Prostate gland (tissue), 2 donors: ENCODE data around the gene TPT1.
"Not testable (repeated sequence)": the region's sequence is repeated elsewhere in the genome, so short reads cannot be mapped to it uniquely, and the experiment has no call there.

Source experiments
- POLR2A ChIP-seq: fragments of 450-650 bp; IDR thresholded peaks from one replicate; pipeline ENCODE4 v1.6.1; 2016; ENCODE audit warnings: antibody characterized with exemption, mild to moderate bottlenecking
- POLR2AphosphoS5 ChIP-seq: sonication (generic); formaldehyde crosslinking; IDR thresholded peaks from one replicate; pipeline ENCODE4 v1.6.1; 2017; ENCODE audit warnings: antibody characterized with exemption
- TF ChIP-seq, protein P1 (sequence below), 4 experiments: fragments of 200-600 bp in 2 of 4; fragments of 450-650 bp in 2 of 4; sonication (generic) in 2 of 4; IDR thresholded peaks; 1 replicate in 3 of 4; 2 replicates in 1 of 4; pipeline ENCODE4 v1.5.1; 2016 to 2019; ENCODE audit warnings: antibody characterized with exemption in 4 of 4, mild to moderate bottlenecking in 2 of 4, moderate library complexity in 2 of 4

GRCh38 chr13:45342668-45343067, 1.7 kb upstream of the TPT1 start:
- TF ChIP-seq, protein P1, sequence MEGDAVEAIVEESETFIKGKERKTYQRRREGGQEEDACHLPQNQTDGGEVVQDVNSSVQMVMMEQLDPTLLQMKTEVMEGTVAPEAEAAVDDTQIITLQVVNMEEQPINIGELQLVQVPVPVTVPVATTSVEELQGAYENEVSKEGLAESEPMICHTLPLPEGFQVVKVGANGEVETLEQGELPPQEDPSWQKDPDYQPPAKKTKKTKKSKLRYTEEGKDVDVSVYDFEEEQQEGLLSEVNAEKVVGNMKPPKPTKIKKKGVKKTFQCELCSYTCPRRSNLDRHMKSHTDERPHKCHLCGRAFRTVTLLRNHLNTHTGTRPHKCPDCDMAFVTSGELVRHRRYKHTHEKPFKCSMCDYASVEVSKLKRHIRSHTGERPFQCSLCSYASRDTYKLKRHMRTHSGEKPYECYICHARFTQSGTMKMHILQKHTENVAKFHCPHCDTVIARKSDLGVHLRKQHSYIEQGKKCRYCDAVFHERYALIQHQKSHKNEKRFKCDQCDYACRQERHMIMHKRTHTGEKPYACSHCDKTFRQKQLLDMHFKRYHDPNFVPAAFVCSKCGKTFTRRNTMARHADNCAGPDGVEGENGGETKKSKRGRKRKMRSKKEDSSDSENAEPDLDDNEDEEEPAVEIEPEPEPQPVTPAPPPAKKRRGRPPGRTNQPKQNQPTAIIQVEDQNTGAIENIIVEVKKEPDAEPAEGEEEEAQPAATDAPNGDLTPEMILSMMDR (IDR thresholded peaks at IDR 0.05), result not testable (repeated sequence)
- TF ChIP-seq POLR2A, POLR2AphosphoS5: not testable (repeated sequence)
